Activated naive CD4-positive, alpha-beta T cell treated with anti-CD3 and anti-CD28 coated beads for 36 hours (primary cell): ENCODE measurements around the gene TMEM141. TPM values are rescaled to one million over a fixed set of nuclear protein-coding genes. Genes with fewer than 3 reads are reported as not detected.

Source experiments
- CTCF ChIA-PET: fragments of 350-600 bp; sonication (Branson Sonifier 250); formaldehyde crosslinking; loops from one replicate; lab custom pipeline; 2021; ENCODE audit warnings: antibody characterized with exemption; lab: Charles Lee
- DNase-seq: peaks from one replicate; pipeline ENCODE4 v3.0.0-alpha.2; 2020
- H3K27ac Mint-ChIP-seq: one replicate; pipeline ENCODE4 v1.8.0; 2021; ENCODE audit warnings: mild to moderate bottlenecking, mixed read lengths
- H3K27me3 Mint-ChIP-seq: one replicate; pipeline ENCODE4 v1.8.0; 2021; ENCODE audit warnings: low read depth, mixed read lengths
- H3K36me3 Mint-ChIP-seq: one replicate; pipeline ENCODE4 v1.8.0; 2021; ENCODE audit warnings: low read depth, mixed read lengths
- H3K4me1 Mint-ChIP-seq: one replicate; pipeline ENCODE4 v1.8.0; 2021; ENCODE audit warnings: low read depth, mixed read lengths
- H3K4me3 Mint-ChIP-seq: one replicate; pipeline ENCODE4 v1.8.0; 2021; ENCODE audit warnings: mild to moderate bottlenecking, moderate library complexity, mixed read lengths
- H3K9me3 Mint-ChIP-seq: one replicate; pipeline ENCODE4 v1.8.0; 2021; ENCODE audit warnings: mixed read lengths
- intact Hi-C: fragments of 100-400 bp; cut with micrococcal nuclease; formaldehyde crosslinking; loops from one replicate; pipeline ENCODE4 v1.15.1; 2023
- total RNA-seq, 2 experiments: library from RNA; stranded (reverse); gene quantifications; one replicate each; pipeline ENCODE4 v1.2.3, GENCODE V29; 2021

Gene TMEM141
- total RNA-seq, 2 experiments from 2014 or later, result 38.1 to 39.6 TPM

GRCh38 chr9:136814725-136815421 is 23.7 kb downstream of the TMEM141 start:
- Mint-ChIP-seq H3K4me3 (no peak overlapping the region), H3K27me3 (no peaks in the 10 kb centered on the region), H3K27ac (no peak overlapping the region), H3K36me3 (peaks cover 24% of the 10 kb centered on the region), H3K9me3 (no peaks in the 10 kb centered on the region), H3K4me1 (peaks cover 22% of the 10 kb centered on the region)
- no peak for DNase-seq
- intact Hi-C loops, result no loop called here
- CTCF ChIA-PET, result interaction anchor here (0.6 to 1.7 kb wide), 3 partner anchors 20 to 648 kb away, joined by 3 to 4 read pairs (median 3); no protein-coding TSS in a partner anchor

GRCh38 chr9:136815422-136815782 is 24.3 kb downstream of the TMEM141 start:
- intact Hi-C loops, result no loop called here
- CTCF ChIA-PET, result interaction anchor here (0.6 to 1.7 kb wide), 3 partner anchors 19 to 389 kb away, joined by 3 to 4 read pairs (median 3); no protein-coding TSS in a partner anchor
- Mint-ChIP-seq H3K9me3 (no peaks in the 10 kb centered on the region), H3K4me1 (peaks cover 19% of the 10 kb centered on the region), H3K36me3 (peaks cover 23% of the 10 kb centered on the region), H3K27me3 (no peaks in the 10 kb centered on the region), H3K27ac (no peak overlapping the region), H3K4me3 (no peak overlapping the region)
- no peak for DNase-seq

DNA sequence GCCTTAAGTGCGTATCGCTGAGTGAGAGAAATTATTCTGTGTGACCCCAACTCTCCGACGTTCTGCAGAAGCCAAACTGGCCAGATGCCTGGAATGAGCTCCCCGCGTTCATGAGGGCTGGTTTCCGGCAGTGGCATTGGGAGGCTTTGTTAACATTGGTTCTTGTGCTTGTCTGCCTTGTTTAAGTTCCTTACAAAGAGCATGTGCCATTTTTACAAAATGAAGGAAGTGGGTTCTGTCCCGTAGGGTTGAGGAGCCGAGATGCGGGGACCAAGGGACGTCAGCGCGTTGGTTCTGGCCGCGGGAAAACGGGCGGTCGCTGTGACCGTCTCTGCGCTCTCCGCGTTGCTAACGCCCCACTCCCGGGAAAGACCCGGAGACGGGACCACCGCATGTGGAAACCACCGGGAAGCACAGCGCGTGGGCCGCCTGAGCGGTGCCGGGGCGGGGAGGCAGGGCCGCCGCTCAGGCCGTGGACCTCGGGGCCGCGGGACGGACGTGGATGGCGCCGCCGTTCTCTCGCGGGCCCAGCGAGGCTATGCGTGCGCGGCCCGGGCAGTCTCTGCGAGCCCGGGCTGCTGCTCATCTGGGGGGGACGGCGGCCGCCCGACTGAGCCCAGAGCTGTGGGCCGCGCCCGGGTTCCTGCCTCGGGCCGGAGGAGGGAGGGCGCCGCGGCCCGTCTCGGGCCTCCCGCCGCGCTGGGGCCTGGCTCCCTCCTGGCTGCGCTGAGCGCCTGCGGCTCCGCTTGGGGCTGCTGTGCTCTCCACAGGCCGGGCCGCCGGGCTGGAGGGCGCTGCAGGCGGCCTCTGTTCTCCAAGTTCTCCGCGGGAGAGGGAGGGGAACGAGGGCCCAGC is 30.1 kb downstream of the TMEM141 start:
- CTCF ChIA-PET, result no interaction called here
- H3K27ac Mint-ChIP-seq, result no peak overlapping the region

DNA sequence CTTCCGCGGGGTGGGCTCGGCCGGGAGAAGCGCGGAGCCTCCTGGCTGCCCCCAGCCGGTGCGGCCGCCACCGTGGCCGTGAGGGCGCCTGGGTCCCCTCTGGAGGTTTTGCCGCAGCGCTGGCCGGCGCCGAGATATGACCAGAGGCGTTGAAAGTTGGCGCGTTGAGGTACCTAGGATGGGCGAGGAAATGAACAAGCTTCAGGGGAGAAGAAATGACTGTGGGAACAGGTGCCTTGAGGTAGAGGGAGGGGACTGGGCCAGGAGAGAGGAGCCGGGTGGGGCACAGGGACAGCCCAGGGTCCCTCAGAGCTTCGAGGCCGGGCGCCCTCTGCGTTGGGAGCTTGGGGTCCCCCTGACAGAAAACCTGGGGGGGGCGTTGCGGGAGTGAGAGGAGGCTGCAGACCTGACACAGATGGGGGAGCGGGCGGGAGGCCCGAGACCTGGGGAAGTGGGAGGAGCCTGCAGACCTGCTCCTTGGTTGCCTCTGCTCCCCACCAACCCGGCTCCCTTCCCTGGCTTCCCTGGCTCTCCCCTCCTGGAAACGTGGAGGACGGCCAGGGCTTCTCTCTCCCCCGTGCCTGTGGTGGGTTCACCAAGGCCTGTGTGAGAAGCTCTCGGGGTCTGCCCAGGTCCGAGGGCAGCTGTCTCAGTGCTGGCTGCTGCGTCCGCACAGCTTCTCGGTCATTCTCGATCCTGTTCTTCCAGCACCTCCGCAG is 30.8 kb downstream of the TMEM141 start:
- Mint-ChIP-seq H3K36me3 (peaks cover 7% of the 10 kb centered on the region), H3K4me1 (peaks cover 7% of the 10 kb centered on the region), H3K27ac (no peak overlapping the region), H3K27me3 (no peaks in the 10 kb centered on the region), H3K9me3 (no peaks in the 10 kb centered on the region), H3K4me3 (no peak overlapping the region)
- CTCF ChIA-PET, result interaction anchor here (1.1 kb wide), 1 partner anchor 22 kb away, joined by 3 read pairs; no protein-coding TSS in a partner anchor
- no peak for DNase-seq
- intact Hi-C loops, result no loop called here

More for the DNA sequence above, 30.1 kb downstream of the TMEM141 start:
- Mint-ChIP-seq H3K4me3 (no peak overlapping the region), H3K36me3 (peaks cover 8% of the 10 kb centered on the region), H3K9me3 (no peaks in the 10 kb centered on the region), H3K4me1 (peaks cover 8% of the 10 kb centered on the region), H3K27me3 (no peaks in the 10 kb centered on the region)
- DNase-seq, result no peak
- intact Hi-C loops, result no loop called here

DNA sequence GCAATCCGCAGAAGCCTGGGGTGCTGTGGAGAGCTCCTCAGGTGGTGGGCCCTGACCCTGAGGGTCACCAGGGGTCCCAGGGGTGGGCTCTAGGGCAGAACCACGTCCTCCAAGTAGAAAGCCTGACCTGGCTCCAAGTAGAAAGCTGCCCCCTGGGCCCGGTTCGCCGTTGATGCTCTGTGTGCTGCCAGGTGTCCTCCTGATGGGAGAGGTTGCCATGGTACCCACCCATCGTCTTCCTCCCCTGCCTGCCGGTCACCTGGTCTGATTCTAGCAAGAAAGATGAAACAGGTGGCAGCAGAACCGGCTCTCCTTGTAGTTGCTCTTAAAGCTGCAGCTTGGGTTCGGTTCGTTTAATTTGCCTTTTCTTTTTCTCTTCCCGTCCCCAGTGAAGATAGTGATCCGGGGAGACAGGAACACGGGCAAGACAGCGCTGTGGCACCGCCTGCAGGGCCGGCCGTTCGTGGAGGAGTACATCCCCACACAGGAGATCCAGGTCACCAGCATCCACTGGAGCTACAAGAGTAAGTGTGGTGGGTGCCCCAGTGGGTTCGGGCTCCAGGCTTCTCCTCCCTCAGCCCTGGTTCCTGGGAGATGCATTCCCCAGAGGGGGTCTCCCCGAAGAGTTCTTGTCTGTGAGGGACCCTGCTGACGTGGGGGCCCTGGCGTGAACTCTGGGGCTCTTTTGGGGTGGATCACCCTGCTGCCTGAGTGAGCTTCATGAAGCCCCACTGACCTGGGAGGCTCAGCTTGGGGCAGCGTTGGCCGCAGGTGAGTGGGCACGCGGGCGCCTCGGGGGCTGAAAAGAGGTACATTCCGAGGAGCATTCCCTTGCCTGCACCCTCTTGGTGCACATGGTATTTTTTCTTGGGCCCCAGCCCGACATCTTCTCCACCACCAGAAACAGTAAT is 32.2 kb downstream of the TMEM141 start:
- Mint-ChIP-seq H3K4me3 (no peak overlapping the region), H3K27me3 (no peaks in the 10 kb centered on the region), H3K9me3 (no peaks in the 10 kb centered on the region), H3K4me1 (peaks cover 5% of the 10 kb centered on the region), H3K36me3 (peaks cover 5% of the 10 kb centered on the region), H3K27ac (no peak overlapping the region)
- no peak for DNase-seq
- intact Hi-C loops, result no loop called here
- CTCF ChIA-PET, result interaction anchor here (1.1 kb wide), 1 partner anchor 21 kb away, joined by 3 read pairs; no protein-coding TSS in a partner anchor

- Mint-ChIP-seq H3K4me3 (no peak overlapping the region), H3K9me3 (no peaks in the 10 kb centered on the region), H3K36me3 (peaks cover 7% of the 10 kb centered on the region), H3K27me3 (no peaks in the 10 kb centered on the region), H3K27ac (no peak overlapping the region), H3K4me1 (peaks cover 5% of the 10 kb centered on the region)
- intact Hi-C loops, result no loop called here
- CTCF ChIA-PET, result interaction anchor here (0.8 kb wide), 1 partner anchor 222 kb away, joined by 3 read pairs; no protein-coding TSS in a partner anchor
- DNase-seq, result no peak
Observed at GRCh38 chr9:136824496-136825225, 33.5 kb downstream of the TMEM141 start.

DNA sequence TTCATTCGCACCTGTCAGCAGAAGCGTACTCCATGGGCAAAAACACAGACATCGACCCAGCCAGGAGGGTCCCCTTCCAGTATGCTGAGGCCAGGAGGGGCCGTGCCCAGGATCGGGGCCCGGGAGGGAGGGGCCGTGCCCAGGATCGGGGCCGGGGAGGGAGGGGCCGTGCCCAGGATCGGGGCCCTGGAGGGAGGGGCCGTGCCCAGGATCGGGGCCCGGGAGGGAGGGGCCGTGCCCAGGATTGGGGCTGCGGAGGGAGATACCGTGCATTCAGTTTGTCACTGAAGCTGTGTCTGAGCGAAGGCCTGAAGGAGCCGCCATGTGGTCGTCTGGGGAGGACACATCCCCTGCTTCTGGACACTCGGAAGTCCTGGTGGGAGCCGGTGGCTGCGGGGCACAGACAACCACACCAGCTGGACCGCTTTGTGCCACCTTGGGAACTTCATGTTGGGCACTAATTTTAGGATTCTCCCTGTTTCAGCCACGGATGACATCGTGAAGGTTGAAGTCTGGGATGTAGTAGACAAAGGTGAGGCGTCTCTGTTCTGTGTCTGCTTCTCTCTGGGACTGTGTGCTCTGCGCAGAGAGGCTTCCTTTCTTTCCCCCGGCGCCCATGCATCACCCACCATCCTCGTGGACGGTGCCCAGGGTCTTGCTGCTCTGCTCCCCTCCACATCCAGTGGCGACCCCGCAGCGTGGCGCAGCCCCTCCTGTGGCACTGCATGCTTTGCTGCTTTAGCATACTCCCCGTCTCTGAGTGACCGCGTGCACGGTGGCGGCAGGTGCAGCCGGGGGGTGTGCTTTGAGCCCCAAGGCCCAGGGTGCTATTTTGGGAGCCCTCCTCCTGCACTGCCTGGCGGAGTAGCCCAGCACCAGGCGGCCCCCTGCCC is 34.4 kb downstream of the TMEM141 start:
- Mint-ChIP-seq H3K9me3 (no peaks in the 10 kb centered on the region), H3K27ac (no peak overlapping the region), H3K4me1 (peaks cover 5% of the 10 kb centered on the region), H3K27me3 (no peaks in the 10 kb centered on the region), H3K4me3 (no peak overlapping the region), H3K36me3 (peaks cover 7% of the 10 kb centered on the region)
- no peak for DNase-seq
- CTCF ChIA-PET, result no interaction called here
- intact Hi-C loops, result no loop called here

GRCh38 chr9:136826188-136826541 is 35.0 kb downstream of the TMEM141 start:
- no peak overlapping the region for H3K27ac Mint-ChIP-seq
- H3K4me3 Mint-ChIP-seq, result no peak overlapping the region
- no peaks in the 10 kb centered on the region for H3K9me3 Mint-ChIP-seq
- CTCF ChIA-PET, result no interaction called here
- peaks cover 6% of the 10 kb centered on the region for H3K36me3 Mint-ChIP-seq
- intact Hi-C loops, result no loop called here
- peaks cover under 1% of the 10 kb centered on the region for H3K4me1 Mint-ChIP-seq
- no peaks in the 10 kb centered on the region for H3K27me3 Mint-ChIP-seq
- DNase-seq, result no peak

DNA sequence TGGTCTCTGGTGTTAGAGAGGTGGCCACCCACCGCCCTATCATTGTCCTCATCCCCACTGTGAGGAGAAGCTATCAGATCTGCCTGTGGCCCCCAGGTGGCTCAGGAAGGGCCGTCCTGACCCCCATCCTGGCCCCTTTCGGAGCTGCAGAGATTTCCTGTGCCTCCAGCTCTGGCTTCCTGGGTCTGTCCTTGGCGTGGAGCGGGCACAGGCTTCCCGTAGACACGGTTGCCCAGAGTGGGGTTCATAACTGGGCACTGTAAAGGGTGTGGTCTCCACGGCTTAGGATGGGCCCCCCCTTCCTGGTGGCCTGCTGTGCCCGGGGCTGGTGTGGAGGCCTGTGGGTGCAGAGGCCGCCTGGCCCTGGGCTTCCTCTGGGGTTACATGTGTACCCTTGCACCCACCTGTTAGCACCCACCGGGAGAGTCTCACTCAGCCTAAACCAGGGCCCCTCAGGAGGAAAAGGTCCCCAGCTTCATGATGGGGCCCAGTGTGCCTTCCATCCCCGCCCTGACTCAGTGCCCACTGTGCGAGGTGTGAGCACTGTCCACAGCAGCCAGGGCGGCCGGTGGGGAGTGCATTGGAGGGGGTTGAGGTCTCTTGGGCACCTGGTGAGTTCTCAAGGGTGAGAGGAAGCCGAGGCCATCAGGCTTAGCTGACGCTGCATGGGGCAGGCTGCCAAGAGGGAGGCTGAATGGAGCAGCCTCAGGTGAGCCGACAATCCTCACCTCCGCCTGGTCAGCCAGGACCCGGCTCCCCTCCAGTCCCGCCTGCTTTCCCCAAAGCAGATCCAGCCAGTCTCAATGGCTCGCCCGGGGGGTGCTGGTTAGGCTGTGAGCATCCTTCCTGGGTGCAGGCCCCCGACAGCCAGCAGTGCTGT is 35.8 kb downstream of the TMEM141 start:
- Mint-ChIP-seq H3K4me1 (no peaks in the 10 kb centered on the region), H3K9me3 (no peaks in the 10 kb centered on the region), H3K27ac (no peak overlapping the region), H3K4me3 (no peak overlapping the region), H3K27me3 (no peaks in the 10 kb centered on the region), H3K36me3 (peaks cover 10% of the 10 kb centered on the region)
- intact Hi-C loops, result no loop called here
- CTCF ChIA-PET, result no interaction called here
- DNase-seq, result no peak
